Mucosa of rectum (tissue), 2 donors: ENCODE measurements around the gene HEMK1.

Experiments
- H3K27ac ChIP-seq, 2 donors: one replicate each; pipeline ENCODE4 v1.7.0; 2013; ENCODE audit warnings: inconsistent platforms in 2 of 2, low read depth in 2 of 2, low read length in 2 of 2
- H3K27me3 ChIP-seq, 2 donors: one replicate each; pipeline ENCODE4 v1.7.0; 2013; ENCODE audit warnings: low read length in 2 of 2; ENCODE audit not compliant: control insufficient read depth in 2 of 2, insufficient read depth in 2 of 2
- H3K36me3 ChIP-seq, 2 donors: one replicate each; pipeline ENCODE4 v1.7.0; 2013; ENCODE audit warnings: low read length in 2 of 2; ENCODE audit not compliant: control insufficient read depth in 2 of 2, insufficient read depth in 2 of 2
- H3K4me1 ChIP-seq, 2 donors: one replicate each; pipeline ENCODE4 v1.7.0; 2013; ENCODE audit warnings: low read length in 2 of 2, mild to moderate bottlenecking in 1 of 2; ENCODE audit not compliant: control insufficient read depth in 2 of 2, insufficient read depth in 2 of 2
- H3K4me3 ChIP-seq, 2 donors: one replicate each; pipeline ENCODE4 v1.7.0; 2013; ENCODE audit warnings: low read length in 2 of 2
- H3K9ac ChIP-seq, 2 donors: one replicate each; pipeline ENCODE4 v1.7.0; 2013; ENCODE audit warnings: low read length in 2 of 2, low read depth in 1 of 2, mild to moderate bottlenecking in 1 of 2
- H3K9me3 ChIP-seq, 2 donors: one replicate each; pipeline ENCODE4 v1.7.0; 2013; ENCODE audit warnings: low read length in 2 of 2; ENCODE audit not compliant: control insufficient read depth in 2 of 2
- donor health status: healthy.
- donor health status: Normal muscosa, but diverticular disease.

Gene HEMK1

GRCh38 chr3:50599716-50600118, 30.4 kb downstream of the HEMK1 start:
- no peaks in the 10 kb centered on the region for H3K9me3 ChIP-seq
- H3K36me3 ChIP-seq = peaks cover 0 to 9% of the 10 kb centered on the region in 2 donors
- peaks cover 43 to 46% of the 10 kb centered on the region in 2 donors for H3K4me1 ChIP-seq
- no peak overlapping the region for H3K4me3 ChIP-seq
- peak overlapping the region in 1 of 2 donors; percentile 81 for H3K9ac ChIP-seq
- no peaks in the 10 kb centered on the region for H3K27me3 ChIP-seq
- peak overlapping the region; percentile 97 to 99 for H3K27ac ChIP-seq

- peaks cover 3 to 14% of the 10 kb centered on the region in 2 donors for H3K36me3 ChIP-seq
- no peaks in the 10 kb centered on the region for H3K27me3 ChIP-seq
- peak overlapping the region in 1 of 2 donors; percentile 41 for H3K4me3 ChIP-seq
- no peaks in the 10 kb centered on the region for H3K9me3 ChIP-seq
- peak overlapping the region; percentile 74 to 81 for H3K9ac ChIP-seq
- H3K27ac ChIP-seq = peak overlapping the region; percentile 97 to 99
- H3K4me1 ChIP-seq = peaks cover 45 to 50% of the 10 kb centered on the region in 2 donors
Observed at GRCh38 chr3:50600141-50600753, 30.9 kb downstream of the HEMK1 start.

- Histone ChIP-seq H3K9me3 (no peaks in the 10 kb centered on the region), H3K4me3 (peak overlapping the region; percentile 41), H3K27ac (peak overlapping the region; percentile 97 to 99), H3K27me3 (no peaks in the 10 kb centered on the region), H3K4me1 (peaks cover 50 to 55% of the 10 kb centered on the region in 2 donors), H3K36me3 (peaks cover 5 to 22% of the 10 kb centered on the region in 2 donors), H3K9ac (peak overlapping the region; percentile 74 to 81)
Observed at GRCh38 chr3:50600841-50601591, 31.7 kb downstream of the HEMK1 start.

- peak overlapping the region; percentile 38 to 81 for H3K9ac ChIP-seq
- H3K4me3 ChIP-seq = peak overlapping the region in 1 of 2 donors; percentile 26
- peak overlapping the region; percentile 97 to 99 for H3K27ac ChIP-seq
- no peaks in the 10 kb centered on the region for H3K27me3 ChIP-seq
- H3K4me1 ChIP-seq = peaks cover 50 to 59% of the 10 kb centered on the region in 2 donors
- H3K36me3 ChIP-seq = peaks cover 18 to 36% of the 10 kb centered on the region in 2 donors
- H3K9me3 ChIP-seq = no peaks in the 10 kb centered on the region
Observed at GRCh38 chr3:50602595-50603191, 33.4 kb downstream of the HEMK1 start.

- no peaks in the 10 kb centered on the region for H3K27me3 ChIP-seq
- peaks cover 25 to 44% of the 10 kb centered on the region in 2 donors for H3K36me3 ChIP-seq
- H3K27ac ChIP-seq = peak overlapping the region; percentile 97 to 99
- peak overlapping the region; percentile 38 to 81 for H3K9ac ChIP-seq
- H3K9me3 ChIP-seq = no peaks in the 10 kb centered on the region
- H3K4me3 ChIP-seq = no peak overlapping the region
- H3K4me1 ChIP-seq = peaks cover 50 to 59% of the 10 kb centered on the region in 2 donors
Observed at GRCh38 chr3:50603261-50604109, 34.2 kb downstream of the HEMK1 start.

GRCh38 chr3:50604110-50604621, 34.8 kb downstream of the HEMK1 start:
- Histone ChIP-seq H3K27ac (peak overlapping the region in 1 of 2 donors; percentile 99), H3K9me3 (no peaks in the 10 kb centered on the region), H3K36me3 (peaks cover 25 to 49% of the 10 kb centered on the region in 2 donors), H3K4me3 (no peak overlapping the region), H3K27me3 (no peaks in the 10 kb centered on the region), H3K9ac (no peak overlapping the region), H3K4me1 (peaks cover 55 to 62% of the 10 kb centered on the region in 2 donors)

GRCh38 chr3:50604628-50605588, 35.6 kb downstream of the HEMK1 start:
- no peak overlapping the region for H3K9ac ChIP-seq

GRCh38 chr3:50605901-50606326, 36.6 kb downstream of the HEMK1 start:
- no peak overlapping the region for H3K27ac ChIP-seq

More at GRCh38 chr3:50604628-50605588, 35.6 kb downstream of the HEMK1 start:
- Histone ChIP-seq H3K9me3 (no peaks in the 10 kb centered on the region), H3K27me3 (no peaks in the 10 kb centered on the region), H3K27ac (peak overlapping the region in 1 of 2 donors; percentile 28), H3K36me3 (peaks cover 25 to 49% of the 10 kb centered on the region in 2 donors), H3K4me3 (peak overlapping the region in 1 of 2 donors; percentile 9), H3K4me1 (peaks cover 60 to 69% of the 10 kb centered on the region in 2 donors)

More at GRCh38 chr3:50605901-50606326, 36.6 kb downstream of the HEMK1 start:
- Histone ChIP-seq H3K9ac (peak overlapping the region in 1 of 2 donors; percentile 32), H3K4me1 (peaks cover 60 to 69% of the 10 kb centered on the region in 2 donors), H3K27me3 (no peaks in the 10 kb centered on the region), H3K9me3 (no peaks in the 10 kb centered on the region), H3K4me3 (no peak overlapping the region), H3K36me3 (peaks cover 25 to 49% of the 10 kb centered on the region in 2 donors)
